ENCODE results near the gene BMERB1.
"Not testable (repeated sequence)": the region's sequence is repeated elsewhere in the genome, so short reads cannot be mapped to it uniquely, and the experiment has no call there.

The BMERB1 gene

DNA sequence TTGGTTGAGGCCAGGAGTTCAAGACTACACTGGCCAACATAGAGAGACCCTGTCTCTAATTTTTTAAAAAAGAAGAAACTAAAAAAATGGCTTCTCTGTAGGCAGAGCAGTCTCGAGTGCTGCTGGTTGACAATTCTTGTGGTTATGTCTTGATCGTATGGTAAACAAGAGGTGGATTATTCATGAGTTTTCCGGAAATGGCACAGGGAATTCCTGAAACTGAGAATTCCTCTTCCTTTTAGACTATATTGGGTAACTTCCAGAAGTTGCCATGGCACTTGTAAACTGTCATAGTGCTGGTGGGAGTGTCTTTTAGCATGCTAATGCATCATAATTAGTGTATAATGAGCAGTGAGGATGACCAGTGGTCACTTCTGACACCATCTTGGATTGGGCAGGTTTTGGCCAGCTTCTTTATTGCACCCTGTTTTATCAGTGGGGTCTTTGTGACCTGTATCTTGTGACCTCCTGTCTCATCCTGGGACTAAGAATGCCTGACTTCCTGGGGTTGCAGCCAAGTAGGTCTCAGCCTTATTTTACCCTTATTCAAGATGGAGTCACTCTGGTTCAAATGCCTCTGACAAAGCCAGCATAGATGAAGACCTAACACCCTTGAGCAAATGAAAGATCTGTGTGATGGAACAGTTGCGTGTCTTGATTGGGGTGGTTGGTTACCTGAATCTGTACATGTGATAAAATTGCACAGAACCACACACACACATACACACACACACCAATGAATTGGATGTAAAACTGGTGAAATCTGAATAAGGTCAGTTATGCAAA, 30.2 kb downstream of the BMERB1 start:
- DNase-seq (ENCODE audit: low spot score) = no peak

DNA sequence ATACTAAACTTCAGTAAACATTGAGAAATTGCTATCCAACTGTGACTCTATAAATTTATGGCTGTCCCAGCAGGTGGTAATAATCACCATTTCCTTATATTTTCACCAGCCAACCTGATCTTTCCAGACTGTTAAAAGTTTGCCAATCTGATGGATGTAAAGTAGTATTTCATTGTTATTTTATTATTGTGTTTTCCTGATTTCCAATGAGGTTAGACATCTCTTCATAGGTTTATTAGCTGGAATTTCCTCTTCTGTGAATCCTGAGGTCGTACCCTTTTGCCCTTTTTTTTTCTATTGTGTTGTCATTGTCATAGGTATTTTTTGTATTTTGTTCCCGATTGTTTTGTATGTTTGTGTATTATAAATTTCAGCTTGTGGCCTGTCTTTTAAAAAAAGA, 31.7 kb downstream of the BMERB1 start:
- DNase-seq (ENCODE audit: low spot score) = no peak

DNA sequence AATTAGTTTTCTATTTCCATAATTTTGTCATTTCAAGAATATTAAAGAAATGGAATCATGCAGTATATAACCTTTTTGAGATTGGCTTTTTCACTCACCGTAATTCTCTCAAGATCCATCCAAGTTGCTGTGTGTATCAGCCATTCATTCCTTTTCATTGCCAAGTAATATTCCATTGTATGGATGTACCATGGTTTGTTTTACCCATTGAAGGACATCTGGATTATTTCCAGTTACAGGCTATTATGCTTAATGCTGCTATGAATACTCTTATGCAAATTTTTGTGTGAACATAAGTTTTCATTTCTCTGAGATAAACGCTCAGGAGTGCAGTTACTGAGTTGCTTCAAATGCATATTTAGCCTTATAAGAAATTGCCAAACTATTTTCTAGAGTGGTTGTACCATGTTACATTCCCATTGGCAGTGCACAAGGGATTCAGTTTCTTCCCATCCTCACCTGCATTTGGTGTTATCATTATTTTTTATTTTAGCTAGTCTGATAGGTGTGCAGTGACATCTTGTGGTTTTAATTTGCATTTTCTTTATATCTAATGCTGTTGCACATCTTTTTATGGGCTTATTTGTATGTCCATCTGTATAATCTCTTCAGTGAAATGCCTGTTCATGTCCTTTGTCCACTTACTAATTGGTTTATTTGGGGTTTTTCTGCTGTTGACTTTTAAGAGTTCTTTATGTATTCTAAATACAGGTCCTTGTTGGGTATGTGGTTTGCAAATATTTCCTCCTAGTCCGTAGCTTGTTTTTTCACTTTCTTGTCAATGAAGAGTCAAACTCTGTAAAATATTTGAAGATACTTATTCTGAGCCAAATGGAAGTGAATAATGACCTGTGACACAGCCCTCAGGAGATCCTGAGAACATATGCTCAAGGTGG, 32.7 kb downstream of the BMERB1 start:
- DNase-seq (ENCODE audit: low spot score) = no peak

DNA sequence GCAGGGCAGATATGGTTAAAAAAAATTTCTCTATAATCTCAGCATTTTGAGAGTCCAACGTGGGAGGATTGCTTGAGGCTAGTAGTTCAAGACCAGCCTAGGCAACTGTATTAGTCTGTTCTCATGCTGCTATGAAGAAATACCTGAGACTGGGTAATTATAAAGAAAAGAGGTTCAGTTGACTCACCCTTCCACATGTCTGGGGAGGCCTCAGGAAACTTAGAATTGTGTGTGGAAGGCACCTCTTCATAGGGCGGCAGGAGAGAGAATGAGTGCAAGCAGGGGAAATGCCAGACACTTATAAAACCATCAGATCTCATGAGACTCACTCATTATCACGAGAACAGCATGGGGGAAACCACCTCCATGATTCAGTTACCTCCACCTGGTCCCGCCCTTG, 42.6 kb downstream of the BMERB1 start:
- not testable (repeated sequence) for DNase-seq (ENCODE audit: low spot score)

GRCh38 chr16:15477802-15478201, 43.4 kb downstream of the BMERB1 start:
- DNase-seq (ENCODE audit: low spot score) = no peak

GRCh38 chr16:15482068-15482747, 47.8 kb downstream of the BMERB1 start:
- DNase-seq (ENCODE audit: low spot score) = peak; percentile 23

DNA sequence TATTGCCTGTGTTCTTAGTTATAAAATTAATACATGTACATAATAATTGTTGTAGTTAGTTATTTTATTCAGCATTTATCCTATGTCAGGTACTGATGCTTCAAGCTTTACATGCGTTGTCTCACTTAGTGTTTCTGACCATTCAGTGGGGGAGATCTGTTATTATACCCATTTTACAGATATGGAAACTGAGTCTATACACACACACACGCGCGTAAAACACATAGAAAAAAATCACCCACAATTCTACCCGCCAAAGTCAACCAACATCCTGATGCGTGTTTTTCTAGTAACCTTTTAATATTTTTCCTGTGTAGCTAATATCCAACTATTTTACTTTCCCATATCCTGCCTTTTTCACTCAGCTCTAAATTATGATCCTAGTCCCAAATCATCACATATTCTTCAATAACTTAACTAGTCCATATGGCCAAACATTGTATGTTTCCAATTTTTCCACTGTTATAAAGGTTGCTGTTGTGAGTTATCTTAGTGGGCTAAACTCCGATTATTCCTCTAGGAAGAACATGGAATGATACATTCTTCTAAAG, 48.4 kb downstream of the BMERB1 start:
- DNase-seq (ENCODE audit: low spot score) = no peak

DNA sequence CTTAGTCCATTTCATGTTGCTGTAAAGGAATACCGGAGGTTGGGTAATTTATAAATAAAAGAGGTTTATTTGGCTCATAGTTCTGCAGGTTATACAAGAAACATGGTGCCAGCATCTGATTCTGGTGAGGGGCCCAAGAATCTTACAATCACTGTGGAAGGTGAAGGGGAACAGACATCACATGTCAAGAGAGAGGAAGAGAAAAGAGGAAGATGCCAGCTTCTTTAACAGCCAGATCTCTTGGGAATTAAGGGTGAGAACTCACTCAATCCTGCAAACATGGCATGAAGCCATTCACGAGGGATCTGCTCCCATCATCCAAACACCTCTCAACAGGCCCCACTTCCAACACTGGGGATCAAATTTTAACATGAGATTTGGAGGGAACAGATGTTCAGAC, 49.5 kb downstream of the BMERB1 start:
- DNase-seq (ENCODE audit: low spot score) = peak; percentile 25

- DNase-seq (ENCODE audit: low spot score) = no peak
Measured at GRCh38 chr16:15484662-15485061, 50.3 kb downstream of the BMERB1 start.

- DNase-seq (ENCODE audit: low spot score) = no peak
Measured at GRCh38 chr16:15485175-15485574, 50.8 kb downstream of the BMERB1 start.

DNA sequence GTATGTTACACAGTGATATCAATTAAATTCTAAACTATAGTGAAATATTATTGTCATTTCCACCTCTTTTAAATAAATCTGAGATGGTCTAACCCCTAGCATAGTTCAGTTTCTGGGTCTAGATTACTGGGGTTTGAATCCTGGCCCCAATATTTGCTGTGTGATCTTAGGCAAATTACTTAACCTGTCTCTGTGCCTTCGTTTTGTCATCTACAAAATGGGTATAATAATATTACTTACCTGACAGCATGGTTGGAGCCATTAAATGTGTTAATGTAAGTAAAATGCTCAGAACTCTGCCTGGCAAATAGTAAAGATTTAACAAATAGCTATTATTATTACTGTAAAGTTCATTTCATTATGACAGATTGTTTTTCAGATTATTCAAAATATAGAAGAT, 52.3 kb downstream of the BMERB1 start:
- no peak for DNase-seq (ENCODE audit: low spot score)

DNA sequence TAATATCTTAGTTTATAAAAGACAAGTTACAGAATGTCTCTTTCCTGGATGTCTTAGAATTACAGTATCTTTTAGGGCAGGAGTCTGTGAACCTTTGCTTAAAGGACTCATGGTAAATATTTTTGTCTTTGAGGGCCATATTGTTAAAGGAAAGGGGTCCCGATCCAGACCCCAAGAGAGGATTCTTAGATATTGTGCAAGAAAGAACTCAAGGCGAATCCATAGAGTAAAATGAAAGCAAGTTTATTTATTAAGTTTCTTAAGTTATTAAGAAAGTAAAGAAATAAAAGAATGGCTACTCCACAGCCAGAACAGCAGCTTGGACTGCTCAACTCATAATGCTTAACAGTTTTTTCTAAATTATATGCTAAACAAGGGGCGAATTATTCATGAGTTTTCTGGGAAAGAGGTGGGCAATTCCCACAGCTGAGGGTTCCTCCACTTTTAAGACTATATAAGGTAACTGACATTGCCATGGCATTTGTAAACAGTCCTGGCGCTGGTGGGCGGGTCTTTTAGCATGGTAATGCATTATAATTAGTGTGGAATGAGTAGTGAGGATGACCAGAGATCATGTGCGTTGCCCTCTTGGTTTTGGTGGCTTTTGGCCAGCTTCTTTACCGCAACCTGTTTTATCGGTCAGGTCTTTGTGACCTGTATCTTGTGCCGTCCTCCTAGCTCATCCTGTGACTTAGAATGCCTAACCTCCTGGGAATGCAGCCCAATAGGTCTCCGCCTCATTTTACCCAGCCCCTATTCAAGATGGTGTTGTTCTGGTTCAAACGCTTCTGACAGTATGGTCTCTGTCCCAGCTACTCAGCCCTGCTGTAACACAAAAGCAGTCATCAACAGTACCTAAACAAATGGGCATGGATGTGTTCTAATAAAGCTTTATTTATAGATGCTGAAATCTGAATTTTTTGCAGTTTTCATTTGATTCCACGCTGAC, 53.2 kb downstream of the BMERB1 start:
- DNase-seq (ENCODE audit: low spot score) = no peak

DNA sequence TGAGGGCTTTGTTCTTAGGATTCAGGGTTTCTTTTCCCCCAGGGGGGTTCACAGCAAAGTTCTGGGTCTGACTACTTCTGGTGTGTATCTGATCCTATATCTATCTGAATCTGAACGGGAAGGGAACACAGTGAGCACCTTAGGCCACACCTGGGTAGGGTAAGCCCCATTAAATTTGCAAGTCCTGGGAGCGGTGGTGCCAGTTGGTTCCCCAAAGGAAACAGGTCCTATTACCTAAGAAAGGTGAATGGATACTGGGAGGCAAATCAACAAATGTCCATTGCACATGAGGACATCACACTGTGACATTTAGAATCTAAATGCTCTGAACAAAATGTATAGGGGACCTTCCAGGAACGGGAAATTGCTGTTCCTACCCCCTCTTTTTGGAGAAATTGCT, 54.6 kb downstream of the BMERB1 start:
- DNase-seq (ENCODE audit: low spot score) = no peak

DNA sequence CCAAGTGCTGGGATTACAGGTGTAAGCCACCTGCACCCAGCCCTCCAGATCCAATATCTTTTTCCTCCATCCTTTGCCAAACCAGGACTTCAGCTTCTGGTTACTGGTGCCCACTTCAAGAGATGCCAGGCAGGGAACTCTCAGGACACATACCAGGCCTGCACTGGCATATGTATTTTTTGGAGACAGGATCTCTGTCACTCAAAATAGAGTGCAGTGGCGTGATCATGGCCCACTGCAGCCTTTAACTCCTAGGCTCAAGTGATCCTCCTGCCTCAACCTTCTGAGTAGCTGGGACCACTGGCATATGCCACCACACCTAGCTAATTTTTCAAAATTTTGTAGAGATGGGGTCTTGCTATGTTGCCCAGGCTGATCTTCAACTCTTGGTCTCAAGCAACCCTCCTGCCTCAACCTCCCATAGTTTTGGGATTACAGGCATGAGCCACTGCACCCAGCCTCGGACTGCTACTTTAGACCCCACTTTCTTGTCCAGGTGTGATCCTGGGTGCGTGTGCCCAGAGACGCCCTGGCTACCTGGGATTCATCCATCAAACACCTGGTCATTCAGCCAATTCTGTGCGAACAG, 55.8 kb downstream of the BMERB1 start:
- no peak for DNase-seq (ENCODE audit: low spot score)

DNA sequence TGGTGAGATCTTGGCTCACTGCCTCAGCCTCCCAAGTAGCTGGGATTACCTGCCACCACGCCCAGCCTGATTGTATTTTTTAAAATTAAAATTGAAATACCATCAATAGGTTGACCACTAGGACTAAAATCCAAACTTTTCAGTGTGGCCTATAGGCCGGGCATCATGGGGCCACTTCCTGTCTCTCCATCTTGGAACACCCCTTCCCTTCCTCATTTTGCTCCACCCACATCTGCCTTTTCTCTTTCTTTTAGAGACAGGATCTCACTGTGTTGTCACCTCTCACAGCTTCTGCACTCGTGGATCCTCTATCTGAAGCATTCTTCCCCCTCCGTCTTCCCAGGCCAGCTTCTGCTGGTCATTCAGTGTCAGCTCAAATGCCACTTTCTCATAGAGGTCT, 57.0 kb downstream of the BMERB1 start:
- DNase-seq (ENCODE audit: low spot score) = no peak

DNA sequence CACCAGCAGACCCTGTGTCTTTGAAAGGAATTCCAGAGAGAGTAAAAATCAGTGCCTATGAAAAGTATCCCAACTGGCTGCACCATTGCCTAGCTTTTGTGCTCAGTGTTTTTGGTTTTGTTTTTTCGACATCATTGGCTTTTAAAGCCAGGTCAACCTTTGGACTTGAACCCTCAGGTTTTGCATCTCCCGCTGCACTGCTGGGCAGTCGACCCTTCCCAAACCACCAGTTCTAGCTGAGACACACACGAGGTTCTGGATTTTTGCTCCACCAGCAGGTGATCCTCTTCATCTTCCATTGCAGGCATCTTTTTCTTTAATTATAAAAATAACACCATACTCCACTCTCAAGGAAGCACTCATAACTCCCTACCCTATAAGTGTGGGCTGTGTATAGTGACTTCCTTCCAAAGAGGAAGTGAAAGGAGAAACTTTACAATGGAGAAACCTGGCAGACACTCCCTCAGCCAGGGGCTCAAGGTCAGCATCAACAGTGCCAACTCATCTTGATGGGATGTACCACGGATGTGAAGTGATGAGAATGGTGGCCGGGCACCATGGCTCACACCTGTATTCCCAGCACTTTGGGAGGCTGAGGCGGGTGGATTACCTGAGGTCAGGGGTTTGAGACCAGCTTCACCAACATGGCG, 57.8 kb downstream of the BMERB1 start:
- no peak for DNase-seq (ENCODE audit: low spot score)

- no peak for DNase-seq (ENCODE audit: low spot score)
Measured at GRCh38 chr16:15493466-15494180, 59.2 kb downstream of the BMERB1 start.

DNA sequence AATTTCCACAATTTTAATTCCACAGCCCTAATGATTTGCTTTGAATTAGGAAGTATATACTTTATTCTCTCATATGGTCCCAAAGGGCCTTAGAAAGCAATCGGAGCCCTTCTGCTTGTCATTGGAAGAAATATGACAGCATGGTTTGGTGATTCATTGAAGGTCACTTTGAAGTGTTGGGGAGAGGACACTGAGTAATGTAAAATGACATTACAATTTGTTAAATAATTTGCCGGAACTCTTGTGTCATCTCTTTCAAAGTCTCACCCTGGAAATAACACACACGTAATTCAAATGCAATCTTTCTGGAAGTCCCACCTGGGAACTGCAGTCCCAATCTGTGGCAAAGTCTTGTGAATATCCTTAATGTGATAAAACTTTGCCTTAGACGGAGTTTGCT, 59.8 kb downstream of the BMERB1 start:
- DNase-seq (ENCODE audit: low spot score) = no peak

- no peak for DNase-seq (ENCODE audit: low spot score)
Measured at GRCh38 chr16:15495898-15496297, 61.5 kb downstream of the BMERB1 start.
